ENCODE measurements around the gene ZBTB26.
"Not testable (repeated sequence)": the region's sequence is repeated elsewhere in the genome, so short reads cannot be mapped to it uniquely, and the experiment has no call there.

DNA sequence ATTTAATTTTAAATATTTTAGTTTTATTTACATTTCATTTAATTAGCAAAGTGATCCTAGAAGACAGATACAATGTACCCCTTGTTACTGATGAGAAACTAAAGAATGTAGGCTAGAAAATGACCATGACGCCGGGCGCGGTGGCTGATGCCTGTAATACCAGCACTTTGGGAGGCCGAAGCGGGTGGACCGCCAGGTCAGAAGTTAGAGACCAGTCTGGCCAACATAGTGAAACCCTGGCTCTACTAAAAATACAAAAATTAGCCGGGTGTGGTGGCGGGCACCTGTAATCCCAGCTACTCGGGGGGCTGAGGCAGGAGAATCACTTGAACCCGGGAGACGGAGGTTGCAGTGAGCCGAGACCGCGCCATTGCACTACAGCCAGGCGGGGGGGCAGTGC is 25.2 kb downstream of the ZBTB26 start:
- TF ChIP-seq, protein P1, sequence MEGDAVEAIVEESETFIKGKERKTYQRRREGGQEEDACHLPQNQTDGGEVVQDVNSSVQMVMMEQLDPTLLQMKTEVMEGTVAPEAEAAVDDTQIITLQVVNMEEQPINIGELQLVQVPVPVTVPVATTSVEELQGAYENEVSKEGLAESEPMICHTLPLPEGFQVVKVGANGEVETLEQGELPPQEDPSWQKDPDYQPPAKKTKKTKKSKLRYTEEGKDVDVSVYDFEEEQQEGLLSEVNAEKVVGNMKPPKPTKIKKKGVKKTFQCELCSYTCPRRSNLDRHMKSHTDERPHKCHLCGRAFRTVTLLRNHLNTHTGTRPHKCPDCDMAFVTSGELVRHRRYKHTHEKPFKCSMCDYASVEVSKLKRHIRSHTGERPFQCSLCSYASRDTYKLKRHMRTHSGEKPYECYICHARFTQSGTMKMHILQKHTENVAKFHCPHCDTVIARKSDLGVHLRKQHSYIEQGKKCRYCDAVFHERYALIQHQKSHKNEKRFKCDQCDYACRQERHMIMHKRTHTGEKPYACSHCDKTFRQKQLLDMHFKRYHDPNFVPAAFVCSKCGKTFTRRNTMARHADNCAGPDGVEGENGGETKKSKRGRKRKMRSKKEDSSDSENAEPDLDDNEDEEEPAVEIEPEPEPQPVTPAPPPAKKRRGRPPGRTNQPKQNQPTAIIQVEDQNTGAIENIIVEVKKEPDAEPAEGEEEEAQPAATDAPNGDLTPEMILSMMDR (IDR thresholded peaks at IDR 0.05) = not testable (repeated sequence)
- TF ChIP-seq POLR2A (IDR thresholded peaks at IDR 0.05) = not testable (repeated sequence)
